ENCODE data around the gene TGOLN2. TPM values are rescaled to one million over a fixed set of nuclear protein-coding genes. Genes with fewer than 3 reads are reported as not detected.
"Not testable (repeated sequence)": the region's sequence is repeated elsewhere in the genome, so short reads cannot be mapped to it uniquely, and the experiment has no call there.

TGOLN2 gene
- total RNA-seq, 1 donor from 2014 or later, result 96.5 TPM

DNA sequence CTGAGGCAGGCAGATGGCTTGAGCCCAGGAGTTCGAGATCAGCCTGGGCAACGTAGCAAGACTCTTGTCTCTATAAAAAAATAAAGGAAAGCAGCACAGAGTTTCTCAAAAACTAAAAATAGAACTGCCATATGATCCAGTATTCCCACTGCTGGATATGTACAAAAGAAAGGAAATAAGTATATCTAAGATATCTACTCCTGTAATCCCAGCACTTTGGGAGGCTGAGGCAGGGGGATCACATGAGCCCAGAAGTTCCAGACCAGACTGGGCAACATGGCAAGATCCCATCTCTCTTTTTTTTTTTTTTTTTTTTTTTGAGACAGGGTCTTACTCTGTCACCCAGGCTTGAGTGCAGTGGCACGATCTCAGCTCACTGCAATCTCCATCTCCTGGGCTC, 1.9 kb upstream of the TGOLN2 start:
- peak overlapping the region; percentile 15 for H3K4me3 Mint-ChIP-seq (ENCODE audit: low read depth)
- not testable (repeated sequence) for DNase-seq (ENCODE audit: low spot score); H3K9me3 Mint-ChIP-seq; H3K27me3 Mint-ChIP-seq (ENCODE audit: low read depth)
- H3K4me1 Mint-ChIP-seq (ENCODE audit: low read depth), result peaks cover 33% of the 10 kb centered on the region
- peak overlapping the region; percentile 8 for H3K27ac Mint-ChIP-seq
- intact Hi-C loops (cut with micrococcal nuclease), result loop anchor here (1.0 to 5.0 kb wide), 3 partner anchors 78 to 392 kb away; no protein-coding TSS in a partner anchor
- H3K36me3 Mint-ChIP-seq (ENCODE audit: low read depth), result peaks cover 32% of the 10 kb centered on the region

DNA sequence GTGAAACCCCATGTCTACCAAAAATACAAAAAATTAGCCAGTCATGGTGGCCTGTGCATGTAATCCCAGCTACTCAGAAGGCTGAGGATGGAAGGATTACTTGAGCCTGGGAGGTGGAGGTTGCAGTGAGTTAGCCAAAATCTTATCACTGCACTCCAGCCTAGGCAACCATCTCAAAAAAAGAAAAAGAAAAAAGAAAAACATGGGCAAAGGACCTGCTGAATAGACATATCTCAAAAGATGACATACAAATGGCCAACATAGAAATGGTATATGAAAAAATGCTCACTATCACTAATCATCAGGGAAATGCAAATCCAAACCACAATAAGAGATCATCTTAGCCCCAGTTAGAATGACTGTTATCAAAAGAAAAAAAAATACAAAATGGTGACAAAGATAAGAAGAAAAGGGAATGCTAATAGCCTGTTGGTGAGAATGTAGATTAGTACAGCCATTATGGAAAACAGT, 1.4 kb upstream of the TGOLN2 start:
- H3K27me3 Mint-ChIP-seq (ENCODE audit: low read depth), result no peaks in the 10 kb centered on the region
- no peak for DNase-seq (ENCODE audit: low spot score)
- peak overlapping the region; percentile 8 for H3K27ac Mint-ChIP-seq
- H3K4me1 Mint-ChIP-seq (ENCODE audit: low read depth), result peaks cover 37% of the 10 kb centered on the region
- intact Hi-C loops (cut with micrococcal nuclease), result loop anchor here (1.0 to 5.0 kb wide), 3 partner anchors 78 to 392 kb away; no protein-coding TSS in a partner anchor
- H3K9me3 Mint-ChIP-seq, result no peaks in the 10 kb centered on the region
- H3K36me3 Mint-ChIP-seq (ENCODE audit: low read depth), result peaks cover 36% of the 10 kb centered on the region
- peak overlapping the region; percentile 15 for H3K4me3 Mint-ChIP-seq (ENCODE audit: low read depth)

DNA sequence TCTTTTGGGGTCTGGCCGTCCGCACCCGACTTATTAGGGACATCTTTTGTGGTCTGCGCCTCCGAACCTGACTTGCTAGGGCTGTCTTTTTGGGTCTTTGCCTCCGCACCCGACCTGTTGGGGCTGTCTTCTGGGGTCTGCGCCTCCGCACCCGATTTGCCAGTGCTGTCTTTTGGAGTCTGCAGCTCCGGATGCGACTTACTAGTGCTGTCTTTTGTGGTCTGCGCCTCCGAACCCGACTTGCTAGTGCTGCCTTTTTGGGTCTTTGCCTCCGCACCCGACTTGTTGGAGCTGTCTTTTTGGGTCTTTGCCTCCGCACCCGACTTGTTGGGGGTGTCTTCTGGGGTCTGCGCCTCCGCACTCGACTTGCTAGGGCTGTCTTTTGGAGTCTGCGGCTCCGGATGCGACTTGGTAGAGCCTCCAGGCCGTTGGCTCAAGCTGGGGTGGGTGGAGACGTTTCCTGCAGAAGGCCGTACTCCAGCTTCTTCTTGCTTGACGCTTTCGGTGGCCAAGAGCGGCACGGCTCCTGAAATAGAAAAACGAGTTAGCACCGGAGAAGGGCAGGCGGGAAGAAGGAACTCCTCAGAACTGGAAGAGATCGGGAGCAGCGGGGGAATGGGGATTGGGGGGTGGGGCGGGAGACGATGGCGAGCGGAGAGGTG, 498 bp downstream of the TGOLN2 start:
- Mint-ChIP-seq H3K4me1 (ENCODE audit: low read depth) (peaks cover 50% of the 10 kb centered on the region), H3K4me3 (ENCODE audit: low read depth) (peak overlapping the region; percentile 100), H3K27me3 (ENCODE audit: low read depth) (no peaks in the 10 kb centered on the region), H3K27ac (peak overlapping the region; percentile 100), H3K36me3 (ENCODE audit: low read depth) (peaks cover 56% of the 10 kb centered on the region), H3K9me3 (no peaks in the 10 kb centered on the region)
- intact Hi-C loops (cut with micrococcal nuclease), result loop anchor here (2.0 to 5.0 kb wide), 4 partner anchors 80 to 868 kb away; partner anchors contain the start of genes IMMT and MAT2A
- DNase-seq (ENCODE audit: low spot score), result peak; percentile 59

DNA sequence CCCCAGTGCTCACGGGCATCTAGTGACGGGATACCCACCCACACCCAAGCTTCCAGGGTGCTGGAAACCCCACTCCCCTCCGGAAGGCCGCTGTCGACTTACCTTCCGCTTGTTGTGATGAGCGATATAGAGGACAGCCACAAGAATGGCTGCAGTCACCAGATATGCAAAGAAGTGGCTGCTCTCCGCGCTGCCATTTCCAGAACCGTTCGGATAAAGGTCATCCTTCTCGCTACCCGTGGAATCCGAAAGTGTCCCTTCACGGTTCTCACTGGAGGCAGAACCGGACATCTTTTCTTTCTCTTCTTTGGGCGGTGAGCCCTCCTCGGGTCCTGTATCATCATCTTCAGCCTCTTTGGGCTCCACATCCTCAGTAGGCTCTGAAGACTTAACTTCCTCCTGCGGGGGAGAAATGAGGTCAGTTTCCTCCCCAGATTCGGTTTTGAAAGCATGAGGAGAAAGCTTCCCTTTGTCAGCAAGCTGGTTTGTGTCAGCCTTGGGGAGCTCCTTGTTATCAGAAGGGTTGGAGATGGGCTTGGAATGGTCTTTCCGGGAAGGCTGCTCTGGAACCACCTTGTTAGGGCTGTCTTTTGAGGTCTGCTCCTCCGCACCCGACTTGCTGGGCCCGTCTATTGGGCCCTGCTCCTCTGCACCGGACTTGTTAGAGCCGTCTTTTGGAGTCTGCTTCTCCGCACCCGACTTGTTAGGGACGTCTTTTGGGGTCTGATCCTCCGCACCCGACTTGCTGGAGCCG, 1.2 kb downstream of the TGOLN2 start:
- Mint-ChIP-seq H3K4me1 (ENCODE audit: low read depth) (peaks cover 53% of the 10 kb centered on the region), H3K27ac (peak overlapping the region; percentile 100), H3K4me3 (ENCODE audit: low read depth) (peak overlapping the region; percentile 100), H3K9me3 (no peaks in the 10 kb centered on the region), H3K27me3 (ENCODE audit: low read depth) (no peaks in the 10 kb centered on the region), H3K36me3 (ENCODE audit: low read depth) (peaks cover 63% of the 10 kb centered on the region)
- DNase-seq (ENCODE audit: low spot score), result peak; percentile 47
- intact Hi-C loops (cut with micrococcal nuclease), result loop anchor here (2.0 to 5.0 kb wide), 4 partner anchors 81 to 868 kb away; partner anchors contain the start of genes IMMT and MAT2A

DNA sequence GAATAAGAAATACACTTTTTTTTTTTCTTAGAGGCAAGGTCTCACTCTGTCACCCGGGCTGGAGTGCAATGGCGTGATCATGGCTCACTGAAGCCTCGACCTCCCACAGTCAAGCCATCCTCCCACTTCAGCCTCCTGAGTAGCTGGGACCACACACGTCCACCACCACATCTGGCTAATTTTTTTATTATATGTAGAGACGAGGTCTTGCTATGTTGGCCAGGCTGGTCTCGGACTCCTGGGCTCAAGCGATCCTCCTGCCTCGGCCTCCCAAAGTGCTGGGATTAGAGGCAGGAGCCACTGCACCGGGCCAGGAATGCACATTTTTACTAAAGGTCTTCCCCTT, 2.4 kb downstream of the TGOLN2 start:
- H3K27me3 Mint-ChIP-seq (ENCODE audit: low read depth), result no peaks in the 10 kb centered on the region
- H3K9me3 Mint-ChIP-seq, result no peaks in the 10 kb centered on the region
- H3K36me3 Mint-ChIP-seq (ENCODE audit: low read depth), result peaks cover 74% of the 10 kb centered on the region
- H3K4me1 Mint-ChIP-seq (ENCODE audit: low read depth), result peaks cover 55% of the 10 kb centered on the region
- intact Hi-C loops (cut with micrococcal nuclease), result loop anchor here (5.0 kb wide), 2 partner anchors 82 to 388 kb away; no protein-coding TSS in a partner anchor
- DNase-seq (ENCODE audit: low spot score), result no peak
- H3K4me3 Mint-ChIP-seq (ENCODE audit: low read depth), result peak overlapping the region; percentile 100
- H3K27ac Mint-ChIP-seq, result no peak overlapping the region

DNA sequence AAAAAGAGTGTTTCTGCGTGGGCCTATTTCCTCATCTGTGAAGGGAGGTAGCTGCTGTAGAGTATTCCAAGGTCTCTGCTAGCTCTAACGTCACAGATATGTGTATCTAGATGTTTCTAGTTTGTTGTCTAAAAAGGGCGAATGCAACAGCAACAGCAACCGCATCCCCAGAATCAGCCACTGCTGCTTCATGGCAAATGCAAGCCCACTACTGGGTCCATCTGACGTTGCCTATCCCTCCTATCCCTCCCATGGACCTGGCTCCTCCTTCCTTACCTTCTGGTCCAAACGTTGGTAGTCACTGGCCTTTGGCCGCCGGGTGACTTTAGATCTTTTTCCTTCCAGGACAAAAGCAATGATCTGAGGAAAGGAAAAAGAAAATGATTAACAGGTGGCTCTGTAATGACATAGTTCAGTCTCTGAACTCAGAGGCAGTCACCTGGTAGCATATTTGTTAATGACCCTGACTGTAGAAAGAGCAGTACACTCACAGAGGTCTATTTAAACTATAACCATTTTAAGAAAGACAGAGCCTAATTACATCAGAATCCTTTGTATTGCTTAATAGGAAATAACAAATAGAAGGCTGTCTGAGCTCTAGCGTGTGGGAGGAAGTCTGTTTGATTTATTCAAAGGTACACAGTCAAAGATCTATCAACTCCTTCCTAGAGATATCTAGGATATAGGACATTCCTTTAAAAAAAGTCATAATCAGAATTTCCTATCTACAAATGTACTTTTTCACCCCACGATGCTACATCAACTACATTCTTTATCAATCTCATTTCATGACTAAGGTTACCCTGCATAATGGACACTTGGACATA, 2.9 kb downstream of the TGOLN2 start:
- peaks cover 61% of the 10 kb centered on the region for H3K4me1 Mint-ChIP-seq (ENCODE audit: low read depth)
- peaks cover 80% of the 10 kb centered on the region for H3K36me3 Mint-ChIP-seq (ENCODE audit: low read depth)
- H3K4me3 Mint-ChIP-seq (ENCODE audit: low read depth), result peak overlapping the region; percentile 100
- no peaks in the 10 kb centered on the region for H3K27me3 Mint-ChIP-seq (ENCODE audit: low read depth)
- no peak for DNase-seq (ENCODE audit: low spot score)
- H3K9me3 Mint-ChIP-seq, result no peaks in the 10 kb centered on the region
- no peak overlapping the region for H3K27ac Mint-ChIP-seq
- intact Hi-C loops (cut with micrococcal nuclease), result loop anchor here (5.0 kb wide), 2 partner anchors 82 to 388 kb away; no protein-coding TSS in a partner anchor

DNA sequence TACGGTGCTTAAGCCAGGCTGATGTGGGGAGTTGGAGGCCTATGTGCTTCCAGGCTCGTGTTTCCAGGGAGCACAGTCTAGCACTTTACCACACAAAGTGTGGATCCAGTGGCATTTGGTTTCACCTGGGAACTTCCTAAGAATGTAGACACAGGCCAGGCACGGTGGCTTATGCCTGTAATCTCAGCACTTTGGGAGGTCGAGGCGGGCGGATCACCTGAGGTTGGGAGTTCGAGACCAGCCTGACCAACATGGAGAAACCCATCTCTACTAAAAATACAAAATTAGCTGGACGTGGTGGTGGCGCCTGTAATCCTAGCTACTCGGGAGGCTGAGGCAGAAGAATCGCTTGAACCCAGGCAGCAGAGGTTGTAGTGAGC, 3.8 kb downstream of the TGOLN2 start:
- Mint-ChIP-seq H3K4me1 (ENCODE audit: low read depth) (peaks cover 61% of the 10 kb centered on the region), H3K4me3 (ENCODE audit: low read depth) (peak overlapping the region; percentile 100), H3K36me3 (ENCODE audit: low read depth) (peaks cover 86% of the 10 kb centered on the region)
- H3K27me3 Mint-ChIP-seq (ENCODE audit: low read depth); H3K27ac Mint-ChIP-seq; DNase-seq (ENCODE audit: low spot score); H3K9me3 Mint-ChIP-seq; intact Hi-C loops (cut with micrococcal nuclease): not testable (repeated sequence)

DNA sequence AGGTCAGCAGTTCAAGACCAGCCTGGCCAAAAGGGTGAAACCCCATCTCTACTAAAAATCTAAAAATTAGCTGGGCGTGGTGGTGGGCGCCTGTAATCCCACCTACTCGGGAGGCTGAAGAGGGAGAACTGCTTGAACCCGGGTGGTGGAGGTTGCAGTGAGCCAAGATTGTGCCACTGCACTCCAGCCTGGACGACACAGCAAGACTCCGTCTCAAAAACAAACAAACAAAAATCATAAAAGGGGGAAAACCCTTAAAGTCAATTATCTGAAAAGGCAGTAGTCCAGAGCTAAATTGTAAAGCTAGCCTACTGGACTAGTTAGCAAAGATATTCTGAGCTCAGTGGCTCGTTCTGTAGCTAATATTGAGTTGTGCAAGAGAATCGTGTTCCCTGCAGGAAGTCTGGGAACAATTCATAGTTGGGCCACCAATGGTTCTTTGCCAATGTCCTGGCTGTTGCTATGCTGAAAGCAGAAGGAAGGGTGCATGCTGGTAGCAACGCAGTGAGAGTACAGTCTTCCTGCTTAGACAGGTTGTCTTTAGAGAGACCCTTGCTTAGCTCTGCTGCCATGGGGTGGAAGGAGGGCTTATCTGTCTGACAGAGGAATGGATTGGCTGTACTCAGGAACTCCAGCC, 4.3 kb downstream of the TGOLN2 start:
- H3K4me1 Mint-ChIP-seq (ENCODE audit: low read depth), result peaks cover 62% of the 10 kb centered on the region
- H3K27ac Mint-ChIP-seq, result no peak overlapping the region
- peak overlapping the region; percentile 100 for H3K4me3 Mint-ChIP-seq (ENCODE audit: low read depth)
- no peaks in the 10 kb centered on the region for H3K27me3 Mint-ChIP-seq (ENCODE audit: low read depth)
- peaks cover 91% of the 10 kb centered on the region for H3K36me3 Mint-ChIP-seq (ENCODE audit: low read depth)
- no peaks in the 10 kb centered on the region for H3K9me3 Mint-ChIP-seq
- intact Hi-C loops (cut with micrococcal nuclease), result no loop called here
- DNase-seq (ENCODE audit: low spot score), result no peak

DNA sequence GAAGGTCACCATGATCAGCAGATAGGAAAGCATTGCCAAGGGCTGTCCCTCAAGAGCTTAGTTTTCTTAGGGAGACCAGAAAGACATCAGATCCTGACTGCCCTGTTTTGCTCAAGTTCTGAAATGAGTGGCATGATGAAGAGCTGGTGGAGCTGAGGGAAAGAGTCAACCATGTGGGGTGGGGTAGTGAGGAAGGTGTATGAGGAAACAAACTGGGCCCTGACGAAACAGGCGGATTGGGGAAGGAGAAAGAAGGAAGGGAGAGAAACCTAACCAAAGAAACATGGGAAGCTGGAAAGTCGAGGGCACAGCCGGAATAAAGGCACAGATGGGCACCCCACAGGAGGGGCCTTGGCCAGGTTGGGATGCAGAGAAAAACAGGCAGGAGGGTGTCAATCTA, 8.0 kb downstream of the TGOLN2 start:
- no peak overlapping the region for H3K4me3 Mint-ChIP-seq (ENCODE audit: low read depth)
- H3K4me1 Mint-ChIP-seq (ENCODE audit: low read depth), result peaks cover 55% of the 10 kb centered on the region
- H3K36me3 Mint-ChIP-seq (ENCODE audit: low read depth), result peaks cover 84% of the 10 kb centered on the region
- H3K27me3 Mint-ChIP-seq (ENCODE audit: low read depth), result no peaks in the 10 kb centered on the region
- DNase-seq (ENCODE audit: low spot score), result no peak
- intact Hi-C loops (cut with micrococcal nuclease), result no loop called here
- H3K27ac Mint-ChIP-seq, result peak overlapping the region; percentile 63
- H3K9me3 Mint-ChIP-seq, result no peaks in the 10 kb centered on the region

DNA sequence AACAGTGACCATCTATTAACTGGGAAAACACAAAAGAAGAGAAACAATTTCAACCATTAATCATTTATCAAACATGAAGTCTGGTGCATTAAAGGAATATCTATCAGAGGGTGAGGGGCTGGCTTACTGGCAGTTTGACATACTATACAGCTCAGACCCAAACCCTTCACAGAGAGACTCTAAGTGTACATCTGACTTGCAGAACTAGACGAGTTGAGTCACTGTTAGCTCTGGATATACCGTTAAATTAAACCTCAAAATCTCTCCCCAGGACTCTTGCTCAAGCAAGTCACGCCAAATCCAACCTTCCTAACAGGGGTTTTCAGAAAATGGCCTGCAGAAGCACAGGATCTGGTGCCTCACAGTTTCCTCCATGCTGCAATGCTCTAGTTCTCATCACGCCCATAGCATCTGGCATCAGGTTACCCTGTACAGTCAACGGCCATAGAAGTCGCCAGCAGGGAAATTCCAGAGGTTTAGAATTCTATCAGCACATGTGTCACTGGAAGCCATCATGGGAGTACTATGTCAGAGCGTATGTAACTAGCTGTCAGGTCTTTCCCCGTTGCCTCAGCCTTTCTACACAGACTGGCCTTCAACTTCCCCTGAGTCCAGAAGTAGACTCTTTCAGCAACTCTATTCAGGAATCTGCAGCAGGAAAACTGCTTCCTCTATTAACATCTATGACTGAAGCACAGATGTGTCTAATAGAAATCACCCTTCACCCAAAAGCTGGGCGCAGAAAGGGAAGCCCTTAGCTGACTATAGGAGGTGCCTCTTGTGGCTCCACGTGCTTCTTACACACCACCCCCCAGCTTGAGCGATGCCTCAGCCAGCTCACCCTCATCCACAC, 9.3 kb downstream of the TGOLN2 start:
- H3K27ac Mint-ChIP-seq, result peak overlapping the region; percentile 65
- H3K4me3 Mint-ChIP-seq (ENCODE audit: low read depth), result no peak overlapping the region
- intact Hi-C loops (cut with micrococcal nuclease), result no loop called here
- H3K9me3 Mint-ChIP-seq, result no peaks in the 10 kb centered on the region
- H3K36me3 Mint-ChIP-seq (ENCODE audit: low read depth), result peaks cover 81% of the 10 kb centered on the region
- no peak for DNase-seq (ENCODE audit: low spot score)
- peaks cover 44% of the 10 kb centered on the region for H3K4me1 Mint-ChIP-seq (ENCODE audit: low read depth)
- H3K27me3 Mint-ChIP-seq (ENCODE audit: low read depth), result no peaks in the 10 kb centered on the region

DNA sequence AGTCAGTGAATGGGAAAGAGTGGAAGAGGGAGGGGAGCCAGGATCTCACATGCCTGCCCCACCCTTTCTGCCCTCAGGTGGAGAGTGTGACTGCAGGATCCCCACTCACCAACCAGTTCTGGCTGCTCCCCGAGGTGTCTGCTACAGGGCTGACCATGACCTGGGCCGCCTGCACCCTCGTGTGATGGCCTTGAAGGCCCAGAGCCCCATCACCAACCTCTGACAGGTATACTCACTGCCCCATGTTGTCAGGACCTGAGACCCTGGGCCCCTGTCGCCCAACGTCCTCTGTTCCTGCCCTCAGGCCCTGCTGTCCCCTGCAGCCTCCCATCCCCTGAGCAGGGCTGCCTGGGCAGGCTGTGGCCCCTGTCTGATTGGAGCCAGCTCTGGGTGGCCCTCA, 11.9 kb downstream of the TGOLN2 start:
- intact Hi-C loops (cut with micrococcal nuclease); H3K27ac Mint-ChIP-seq; H3K4me3 Mint-ChIP-seq (ENCODE audit: low read depth); H3K9me3 Mint-ChIP-seq; H3K27me3 Mint-ChIP-seq (ENCODE audit: low read depth); DNase-seq (ENCODE audit: low spot score): not testable (repeated sequence)
- peaks cover 24% of the 10 kb centered on the region for H3K4me1 Mint-ChIP-seq (ENCODE audit: low read depth)
- peaks cover 66% of the 10 kb centered on the region for H3K36me3 Mint-ChIP-seq (ENCODE audit: low read depth)
